Neural crest cell (in vitro differentiated cells): ENCODE measurements around the gene MXRA5. TPM values are rescaled to one million over a fixed set of nuclear protein-coding genes. Genes with fewer than 3 reads are reported as not detected.
"Not testable (repeated sequence)": the region's sequence is repeated elsewhere in the genome, so short reads cannot be mapped to it uniquely, and the experiment has no call there.

Experiments
- DNase-seq: peaks from one replicate; pipeline ENCODE4 v3.0.0; 2021; ENCODE audit warnings: low read depth, mixed read lengths, low spot score
- H3K27ac Mint-ChIP-seq: one replicate; pipeline ENCODE4 v1.8.0; 2021; ENCODE audit warnings: mild to moderate bottlenecking, mixed read lengths; ENCODE audit not compliant: unreplicated experiment
- H3K27me3 Mint-ChIP-seq: 2 replicates; pipeline ENCODE4 v1.8.0; 2021; ENCODE audit warnings: low read depth, mild to moderate bottlenecking, mixed read lengths
- H3K36me3 Mint-ChIP-seq: 2 replicates; pipeline ENCODE4 v1.8.0; 2021; ENCODE audit warnings: low read depth, mild to moderate bottlenecking, mixed read lengths
- H3K4me1 Mint-ChIP-seq: 2 replicates; pipeline ENCODE4 v1.8.0; 2021; ENCODE audit warnings: mixed read lengths
- H3K4me3 Mint-ChIP-seq: one replicate; pipeline ENCODE4 v1.8.0; 2021; ENCODE audit warnings: mild to moderate bottlenecking, mixed read lengths
- H3K9me3 Mint-ChIP-seq: 2 replicates; pipeline ENCODE4 v1.8.0; 2021; ENCODE audit warnings: mixed read lengths
- CTCF ChIP-seq: fragments of 200-600 bp; sonication (generic); conservative IDR thresholded peaks from 2 replicates; pipeline ENCODE4 v1.5.0; 2021; ENCODE audit warnings: antibody characterized with exemption, mild to moderate bottlenecking
- total RNA-seq: library from RNA; stranded (reverse); gene quantifications from 2 replicates; pipeline ENCODE4 v1.2.1, GENCODE V29; 2021

The MXRA5 gene
- total RNA-seq, 1 donor from 2014 or later, result 1.3 TPM

GRCh38 chrX:3374108-3374800 lies 27.8 kb upstream of the MXRA5 start:
- DNase-seq, result no peak
- H3K36me3 Mint-ChIP-seq, result peaks cover 2% of the 10 kb centered on the region
- no peak overlapping the region for H3K27ac Mint-ChIP-seq
- H3K27me3 Mint-ChIP-seq, result peaks cover 6% of the 10 kb centered on the region
- H3K9me3 Mint-ChIP-seq, result peaks cover 11% of the 10 kb centered on the region
- no peak overlapping the region for H3K4me3 Mint-ChIP-seq
- TF ChIP-seq CTCF, result no peak
- H3K4me1 Mint-ChIP-seq, result no peaks in the 10 kb centered on the region

- no peak for TF ChIP-seq CTCF
- no peak for DNase-seq
- H3K27ac Mint-ChIP-seq, result no peak overlapping the region
- no peak overlapping the region for H3K4me3 Mint-ChIP-seq
- peaks cover 8% of the 10 kb centered on the region for H3K9me3 Mint-ChIP-seq
- H3K4me1 Mint-ChIP-seq, result no peaks in the 10 kb centered on the region
- peaks cover 6% of the 10 kb centered on the region for H3K27me3 Mint-ChIP-seq
- no peaks in the 10 kb centered on the region for H3K36me3 Mint-ChIP-seq
These were observed 24.7 kb upstream of the MXRA5 start for GRCh38 chrX:3371163-3371562.

GRCh38 chrX:3370656-3371055 lies 24.2 kb upstream of the MXRA5 start:
- Mint-ChIP-seq H3K4me3 (no peak overlapping the region), H3K4me1 (no peaks in the 10 kb centered on the region), H3K9me3 (peaks cover 8% of the 10 kb centered on the region), H3K36me3 (no peaks in the 10 kb centered on the region), H3K27me3 (peaks cover 6% of the 10 kb centered on the region), H3K27ac (no peak overlapping the region)
- DNase-seq, result no peak
- no peak for TF ChIP-seq CTCF

GRCh38 chrX:3362956-3363355 lies 16.5 kb upstream of the MXRA5 start:
- no peaks in the 10 kb centered on the region for H3K4me1 Mint-ChIP-seq
- no peak overlapping the region for H3K4me3 Mint-ChIP-seq
- peaks cover 2% of the 10 kb centered on the region for H3K27me3 Mint-ChIP-seq
- DNase-seq, result no peak
- no peak overlapping the region for H3K27ac Mint-ChIP-seq
- H3K36me3 Mint-ChIP-seq, result no peaks in the 10 kb centered on the region
- no peak for TF ChIP-seq CTCF
- peaks cover under 1% of the 10 kb centered on the region for H3K9me3 Mint-ChIP-seq

GRCh38 chrX:3360881-3361280 lies 14.4 kb upstream of the MXRA5 start:
- TF ChIP-seq CTCF, result no peak
- DNase-seq, result no peak
- H3K4me1 Mint-ChIP-seq, result no peaks in the 10 kb centered on the region
- no peak overlapping the region for H3K4me3 Mint-ChIP-seq
- H3K36me3 Mint-ChIP-seq, result no peaks in the 10 kb centered on the region
- H3K27me3 Mint-ChIP-seq, result peaks cover 2% of the 10 kb centered on the region
- H3K27ac Mint-ChIP-seq, result no peak overlapping the region
- H3K9me3 Mint-ChIP-seq, result peaks cover 3% of the 10 kb centered on the region

- not testable (repeated sequence) for DNase-seq, H3K9me3 Mint-ChIP-seq, H3K4me3 Mint-ChIP-seq, H3K27ac Mint-ChIP-seq, H3K4me1 Mint-ChIP-seq, H3K36me3 Mint-ChIP-seq
- peaks cover 45% of the 10 kb centered on the region for H3K27me3 Mint-ChIP-seq
These were observed 6.3 kb upstream of the MXRA5 start for GRCh38 chrX:3352741-3353140.
